Caco-2 (cell line): ENCODE results near the gene RGS18. TPM values are rescaled to one million over a fixed set of nuclear protein-coding genes. Genes with fewer than 3 reads are reported as not detected.

ENCODE experiments used
- Bru-seq: library from RNA; stranded (reverse); fragments of 400-500 nt; gene quantifications from one replicate; lab custom pipeline; 2021; lab: Mats Ljungman, UMichigan
- BruChase-seq, 2 experiments: library from RNA; stranded (reverse); fragments of 400-500 nt; gene quantifications; one replicate each; lab custom pipeline; 2021; lab: Mats Ljungman, UMichigan
- BruUV-seq: library from RNA; stranded (reverse); fragments of 400-500 nt; replicated peaks from 2 replicates; lab custom pipeline; 2021; lab: Mats Ljungman, UMichigan
- CTCF ChIA-PET: fragments of 300-600 bp; sonication (Branson Sonifier 250); formaldehyde crosslinking; loops from one replicate; lab custom pipeline; 2022; ENCODE audit warnings: antibody characterized with exemption; lab: Charles Lee
- POLR2A ChIA-PET: fragments of 300-600 bp; sonication (Branson Sonifier 250); formaldehyde crosslinking; loops from one replicate; lab custom pipeline; 2022; ENCODE audit warnings: antibody characterized with exemption; lab: Charles Lee
- DNase-seq, 2 experiments: peaks; one replicate each; pipeline versions ENCODE4 v3.0.0 to v3.0.0-alpha.2; 2020 to 2022
- H3K27me3 ChIP-seq: replicated peaks from 2 replicates; pipeline ENCODE4 v1.6.0; 2011; ENCODE audit warnings: low read length; ENCODE audit not compliant: control insufficient read depth, insufficient read depth
- H3K36me3 ChIP-seq: 2 replicates; pipeline ENCODE4 v1.5.1; 2011; ENCODE audit warnings: low read length; ENCODE audit not compliant: control insufficient read depth, insufficient read depth
- H3K4me1 ChIP-seq: fragments of 250-450 bp; sonication (Bioruptor Pico); 2 replicates; pipeline ENCODE4 v1.5.1; 2020; ENCODE audit warnings: mild to moderate bottlenecking
- H3K4me3 ChIP-seq: 2 replicates; pipeline ENCODE4 v1.5.1; 2011; ENCODE audit warnings: low read depth, mild to moderate bottlenecking, control low read depth, low read length
- H3K9me3 ChIP-seq: fragments of 250-450 bp; sonication (Bioruptor Pico); 2 replicates; pipeline ENCODE4 v1.5.1; 2020; ENCODE audit warnings: mild to moderate bottlenecking, moderate library complexity
- H3K27ac Mint-ChIP-seq: one replicate; pipeline ENCODE4 v1.8.0; 2022; ENCODE audit warnings: mixed read lengths; ENCODE audit not compliant: unreplicated experiment
- H3K27me3 Mint-ChIP-seq: one replicate; pipeline ENCODE4 v1.8.0; 2022; ENCODE audit warnings: mixed read lengths; ENCODE audit not compliant: insufficient read depth, unreplicated experiment
- H3K36me3 Mint-ChIP-seq: one replicate; pipeline ENCODE4 v1.8.0; 2022; ENCODE audit warnings: mild to moderate bottlenecking, mixed read lengths; ENCODE audit not compliant: insufficient read depth, unreplicated experiment
- H3K4me1 Mint-ChIP-seq: one replicate; pipeline ENCODE4 v1.8.0; 2022; ENCODE audit warnings: low read depth, mixed read lengths; ENCODE audit not compliant: unreplicated experiment
- H3K4me3 Mint-ChIP-seq: one replicate; pipeline ENCODE4 v1.8.0; 2022; ENCODE audit warnings: mild to moderate bottlenecking, moderate library complexity, mixed read lengths; ENCODE audit not compliant: unreplicated experiment
- H3K9me3 Mint-ChIP-seq: one replicate; pipeline ENCODE4 v1.8.0; 2022; ENCODE audit warnings: mixed read lengths; ENCODE audit not compliant: unreplicated experiment
- intact Hi-C: fragments of 100-400 bp; cut with micrococcal nuclease; formaldehyde crosslinking; loops from one replicate; pipeline ENCODE4 v1.10.0; 2022; ENCODE audit not compliant: unreplicated experiment
- long read RNA-seq: library from polyadenylated mRNA; stranded (forward); transcript quantifications from one replicate; pipeline ENCODE4 v2.0.0, GENCODE V29; 2022
- total RNA-seq: library from RNA; stranded (reverse); gene quantifications from 2 replicates; pipeline ENCODE4 v1.2.3, GENCODE V29; 2022
- TF ChIP-seq, protein P1 (sequence below), 2 experiments: fragments of 200-600 bp in 1 of 2; IDR thresholded peaks; 1 replicate in 1 of 2; 2 replicates in 1 of 2; pipeline versions ENCODE4 v1.5.1 to v1.8.0; 2011 to 2022; ENCODE audit warnings: antibody characterized with exemption in 1 of 2, control low read depth in 1 of 2, inconsistent platforms in 1 of 2, low read depth in 1 of 2, low read length in 1 of 2, mild to moderate bottlenecking in 1 of 2, moderate library complexity in 1 of 2; ENCODE audit not compliant: insufficient read depth in 1 of 2, severe bottlenecking in 1 of 2, unreplicated experiment in 1 of 2

RGS18 gene
- total RNA-seq: not detected in 2 replicates
- Bru-seq, nascent RNA: percentile 6 among the genes with signal in this experiment
- BruChase-seq, experiment 1, labeled RNA remaining after a 2-hour chase: percentile 6 among the genes with signal in this experiment
- BruChase-seq, experiment 2, labeled RNA remaining after a 6-hour chase: percentile 4 among the genes with signal in this experiment
- long read RNA-seq: 0 reads

DNA sequence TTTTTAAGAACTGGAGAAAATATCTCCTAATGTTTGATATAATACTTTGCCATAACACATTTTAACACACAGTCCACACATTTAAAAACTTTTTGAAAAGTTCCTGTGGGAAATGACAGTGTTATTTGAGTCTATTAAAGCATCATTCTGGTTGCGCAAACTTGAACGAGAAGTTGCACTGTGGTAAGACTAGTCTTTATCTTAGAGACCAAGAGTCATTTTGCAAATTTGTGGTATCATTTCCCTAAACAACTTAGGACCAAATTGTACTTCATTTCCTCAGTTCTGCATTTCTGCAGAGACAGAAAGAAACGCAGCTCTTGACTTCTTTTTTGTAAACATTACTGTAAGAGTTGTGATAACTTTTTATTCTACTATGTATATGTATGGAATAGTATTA, at the start of gene RGS18:
TSS of gene RGS18 (plus strand) at position 282 of the 400 bp plus-strand sequence. CDS start 176 bp downstream, outside the sequence.
- DNase-seq: no peak
- Mint-ChIP-seq H3K9me3 (no peaks in the 10 kb centered on the region), H3K4me3 (no peak within 1 kb of the TSS), H3K36me3 (no peaks in the 10 kb centered on the region), H3K4me1 (no peaks in the 10 kb centered on the region), H3K27ac (no peak within 1 kb of the TSS), H3K27me3 (no peaks in the 10 kb centered on the region)
- no TSS peak for BruUV-seq
- ChIA-PET POLR2A (no interaction called here), CTCF (no interaction called here)
- Histone ChIP-seq H3K9me3 (no peaks in the 10 kb centered on the region; the same call in 1 of the 2 replicates), H3K4me1 (no peaks in the 10 kb centered on the region), H3K36me3 (no peaks in the 10 kb centered on the region), H3K4me3 (no peak within 1 kb of the TSS), H3K27me3 (no peaks in the 10 kb centered on the region)
- intact Hi-C loops: no loop called here
- TF ChIP-seq, protein P1, sequence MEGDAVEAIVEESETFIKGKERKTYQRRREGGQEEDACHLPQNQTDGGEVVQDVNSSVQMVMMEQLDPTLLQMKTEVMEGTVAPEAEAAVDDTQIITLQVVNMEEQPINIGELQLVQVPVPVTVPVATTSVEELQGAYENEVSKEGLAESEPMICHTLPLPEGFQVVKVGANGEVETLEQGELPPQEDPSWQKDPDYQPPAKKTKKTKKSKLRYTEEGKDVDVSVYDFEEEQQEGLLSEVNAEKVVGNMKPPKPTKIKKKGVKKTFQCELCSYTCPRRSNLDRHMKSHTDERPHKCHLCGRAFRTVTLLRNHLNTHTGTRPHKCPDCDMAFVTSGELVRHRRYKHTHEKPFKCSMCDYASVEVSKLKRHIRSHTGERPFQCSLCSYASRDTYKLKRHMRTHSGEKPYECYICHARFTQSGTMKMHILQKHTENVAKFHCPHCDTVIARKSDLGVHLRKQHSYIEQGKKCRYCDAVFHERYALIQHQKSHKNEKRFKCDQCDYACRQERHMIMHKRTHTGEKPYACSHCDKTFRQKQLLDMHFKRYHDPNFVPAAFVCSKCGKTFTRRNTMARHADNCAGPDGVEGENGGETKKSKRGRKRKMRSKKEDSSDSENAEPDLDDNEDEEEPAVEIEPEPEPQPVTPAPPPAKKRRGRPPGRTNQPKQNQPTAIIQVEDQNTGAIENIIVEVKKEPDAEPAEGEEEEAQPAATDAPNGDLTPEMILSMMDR (IDR thresholded peaks at IDR 0.05; ENCODE audit: insufficient read depth in 1 of 2, low read depth in 1 of 2, low read length in 1 of 2, severe bottlenecking in 1 of 2, unreplicated experiment in 1 of 2): no peak

GRCh38 chr1:192109576-192109975, 48.7 kb upstream of the RGS18 start:
- TF ChIP-seq, protein P1 (IDR thresholded peaks at IDR 0.05; ENCODE audit: insufficient read depth in 1 of 2, low read depth in 1 of 2, low read length in 1 of 2, severe bottlenecking in 1 of 2, unreplicated experiment in 1 of 2): no peak
- H3K4me3 Mint-ChIP-seq: no peak overlapping the region
- no peaks in the 10 kb centered on the region for H3K27me3 ChIP-seq
- no TSS peak for BruUV-seq
- H3K36me3 ChIP-seq: no peaks in the 10 kb centered on the region
- DNase-seq: no peak
- H3K4me1 Mint-ChIP-seq: no peaks in the 10 kb centered on the region
- intact Hi-C loops: loop anchor here (10.0 kb wide), 1 partner anchor 115 kb away; no protein-coding TSS in a partner anchor
- POLR2A ChIA-PET: no interaction called here
- H3K36me3 Mint-ChIP-seq: no peaks in the 10 kb centered on the region
- no peak overlapping the region for H3K27ac Mint-ChIP-seq
- no peaks in the 10 kb centered on the region for H3K9me3 Mint-ChIP-seq
- CTCF ChIA-PET: no interaction called here
- H3K9me3 ChIP-seq: no peaks in the 10 kb centered on the region
- no peak overlapping the region for H3K4me3 ChIP-seq
- peaks cover 3% of the 10 kb centered on the region for H3K27me3 Mint-ChIP-seq
- H3K4me1 ChIP-seq: no peaks in the 10 kb centered on the region

GRCh38 chr1:192115000-192115399, 43.3 kb upstream of the RGS18 start:
- H3K36me3 ChIP-seq: no peaks in the 10 kb centered on the region
- TF ChIP-seq, protein P1 (IDR thresholded peaks at IDR 0.05; ENCODE audit: insufficient read depth in 1 of 2, low read depth in 1 of 2, low read length in 1 of 2, severe bottlenecking in 1 of 2, unreplicated experiment in 1 of 2): no peak
- Mint-ChIP-seq H3K4me1 (no peaks in the 10 kb centered on the region), H3K9me3 (peaks cover 7% of the 10 kb centered on the region), H3K4me3 (no peak overlapping the region), H3K36me3 (no peaks in the 10 kb centered on the region), H3K27me3 (peaks cover 7% of the 10 kb centered on the region), H3K27ac (no peak overlapping the region)
- H3K27me3 ChIP-seq: no peaks in the 10 kb centered on the region
- no TSS peak for BruUV-seq
- no peaks in the 10 kb centered on the region for H3K4me1 ChIP-seq
- intact Hi-C loops: no loop called here
- CTCF ChIA-PET: no interaction called here
- POLR2A ChIA-PET: no interaction called here
- H3K9me3 ChIP-seq: no peaks in the 10 kb centered on the region
- H3K4me3 ChIP-seq: no peak overlapping the region
- no peak for DNase-seq
